ENCODE results near the gene FLT3LG. TPM values are rescaled to one million over a fixed set of nuclear protein-coding genes. Genes with fewer than 3 reads are reported as not detected.
A peak's percentile ranks its signal among the peaks of the same experiment; 100 is the strongest.
"Not testable (repeated sequence)": the region's sequence is repeated elsewhere in the genome, so short reads cannot be mapped to it uniquely, and the experiment has no call there.

Gene FLT3LG
- total RNA-seq, 4 donors from 2014 or later: 3.7 to 19.4 (median 4.1) TPM; not detected in 1

- Histone ChIP-seq H3K9me3 (no peaks in the 10 kb centered on the region), H3K27me3 (no peaks in the 10 kb centered on the region), H3K36me3 (no peaks in the 10 kb centered on the region), H3K4me3 (peak overlapping the region; percentile 45 to 56), H3K4me1 (peaks cover 0 to 6% of the 10 kb centered on the region in 2 donors), H3K27ac (peak overlapping the region; percentile 79 to 84)
- intact Hi-C loops (cut with DNase I; ENCODE audit: low total_unique reads): no loop called here
- TF ChIP-seq, protein P1, sequence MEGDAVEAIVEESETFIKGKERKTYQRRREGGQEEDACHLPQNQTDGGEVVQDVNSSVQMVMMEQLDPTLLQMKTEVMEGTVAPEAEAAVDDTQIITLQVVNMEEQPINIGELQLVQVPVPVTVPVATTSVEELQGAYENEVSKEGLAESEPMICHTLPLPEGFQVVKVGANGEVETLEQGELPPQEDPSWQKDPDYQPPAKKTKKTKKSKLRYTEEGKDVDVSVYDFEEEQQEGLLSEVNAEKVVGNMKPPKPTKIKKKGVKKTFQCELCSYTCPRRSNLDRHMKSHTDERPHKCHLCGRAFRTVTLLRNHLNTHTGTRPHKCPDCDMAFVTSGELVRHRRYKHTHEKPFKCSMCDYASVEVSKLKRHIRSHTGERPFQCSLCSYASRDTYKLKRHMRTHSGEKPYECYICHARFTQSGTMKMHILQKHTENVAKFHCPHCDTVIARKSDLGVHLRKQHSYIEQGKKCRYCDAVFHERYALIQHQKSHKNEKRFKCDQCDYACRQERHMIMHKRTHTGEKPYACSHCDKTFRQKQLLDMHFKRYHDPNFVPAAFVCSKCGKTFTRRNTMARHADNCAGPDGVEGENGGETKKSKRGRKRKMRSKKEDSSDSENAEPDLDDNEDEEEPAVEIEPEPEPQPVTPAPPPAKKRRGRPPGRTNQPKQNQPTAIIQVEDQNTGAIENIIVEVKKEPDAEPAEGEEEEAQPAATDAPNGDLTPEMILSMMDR (IDR thresholded peaks at IDR 0.05): no peak
- no peak for TF ChIP-seq POLR2A (IDR thresholded peaks at IDR 0.05)
- DNase-seq: peak; percentile 95
Measured at GRCh38 chr19:49442771-49443365, 31.1 kb upstream of the FLT3LG start.

DNA sequence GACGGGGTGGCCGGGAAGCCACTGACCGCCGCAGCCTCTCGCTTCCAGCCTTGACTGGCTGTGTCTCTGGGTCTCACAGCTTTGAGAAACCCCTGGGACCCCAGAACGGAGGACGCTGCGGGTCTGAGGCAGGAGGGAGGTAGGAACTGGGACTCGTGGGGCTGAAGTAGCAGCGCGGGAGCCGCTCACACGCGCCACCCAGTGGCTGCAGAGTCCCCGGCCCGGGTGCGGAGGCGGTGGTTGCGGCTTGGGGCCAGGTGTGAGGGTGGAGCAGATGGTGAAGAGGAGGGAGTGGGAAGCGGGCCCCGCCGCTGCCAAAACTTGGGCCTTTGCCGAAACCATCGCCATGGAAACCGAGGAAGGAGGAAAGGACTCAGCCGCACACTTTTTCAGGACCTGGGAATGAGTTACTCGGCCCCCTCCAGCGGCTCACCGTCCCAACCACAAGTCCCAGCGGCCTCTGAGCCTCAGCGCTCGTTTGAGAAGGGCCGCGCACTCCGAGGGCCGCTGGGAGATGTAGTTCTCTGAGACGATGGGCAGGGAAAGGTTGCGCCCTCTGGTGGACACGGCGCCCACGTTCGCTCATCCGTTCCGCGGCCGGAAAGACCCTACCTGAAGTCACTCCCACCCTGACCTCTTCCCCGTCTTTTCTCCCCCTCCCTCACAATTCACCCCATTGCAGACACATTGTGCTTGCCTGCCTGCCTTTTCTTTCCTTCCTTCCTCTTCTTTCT is 30.5 kb upstream of the FLT3LG start:
- intact Hi-C loops (cut with DNase I; ENCODE audit: low total_unique reads): no loop called here
- TF ChIP-seq POLR2A (IDR thresholded peaks at IDR 0.05): peak in 1 of 2 donors; percentile 10
- TF ChIP-seq, protein P1 (IDR thresholded peaks at IDR 0.05): peak; percentile 71 to 84 (median 82)
- Histone ChIP-seq H3K9me3 (no peaks in the 10 kb centered on the region), H3K4me1 (peaks cover 0 to 6% of the 10 kb centered on the region in 2 donors), H3K4me3 (peak overlapping the region; percentile 45 to 56), H3K27me3 (no peaks in the 10 kb centered on the region), H3K27ac (peak overlapping the region; percentile 79 to 84), H3K36me3 (no peaks in the 10 kb centered on the region)
- DNase-seq: peak; percentile 96

DNA sequence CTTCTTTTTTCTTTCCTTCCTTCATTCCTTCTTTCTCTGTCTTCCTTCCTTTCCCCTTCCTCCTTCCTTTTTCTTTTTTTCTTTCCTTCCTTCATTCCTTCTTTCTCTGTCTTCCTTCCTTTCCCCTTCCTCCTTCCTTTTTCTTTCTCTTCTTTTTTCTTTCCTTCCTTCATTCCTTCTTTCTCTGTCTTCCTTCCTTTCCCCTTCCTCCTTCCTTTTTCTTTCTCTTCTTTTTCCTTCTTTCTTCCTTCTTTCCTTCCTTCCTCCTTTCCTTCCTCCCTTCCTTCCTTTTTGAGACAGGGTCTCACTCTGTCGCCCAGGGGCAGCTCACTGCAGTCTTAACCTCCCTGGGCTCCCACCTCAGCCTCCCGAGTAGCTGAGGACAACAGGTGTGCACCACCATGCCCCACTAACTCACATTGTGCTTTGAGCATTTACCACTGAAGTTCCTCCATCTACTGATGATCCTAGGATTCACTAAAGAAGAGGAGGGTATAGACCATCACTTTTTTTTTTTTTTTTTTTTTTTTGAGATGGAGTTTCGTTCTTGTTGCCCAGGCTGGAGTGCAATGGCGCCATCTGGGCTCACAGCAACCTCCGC is 29.8 kb upstream of the FLT3LG start:
- H3K27ac ChIP-seq; DNase-seq; intact Hi-C loops (cut with DNase I; ENCODE audit: low total_unique reads); H3K36me3 ChIP-seq; H3K9me3 ChIP-seq; H3K27me3 ChIP-seq; H3K4me3 ChIP-seq; H3K4me1 ChIP-seq: not testable (repeated sequence)

DNA sequence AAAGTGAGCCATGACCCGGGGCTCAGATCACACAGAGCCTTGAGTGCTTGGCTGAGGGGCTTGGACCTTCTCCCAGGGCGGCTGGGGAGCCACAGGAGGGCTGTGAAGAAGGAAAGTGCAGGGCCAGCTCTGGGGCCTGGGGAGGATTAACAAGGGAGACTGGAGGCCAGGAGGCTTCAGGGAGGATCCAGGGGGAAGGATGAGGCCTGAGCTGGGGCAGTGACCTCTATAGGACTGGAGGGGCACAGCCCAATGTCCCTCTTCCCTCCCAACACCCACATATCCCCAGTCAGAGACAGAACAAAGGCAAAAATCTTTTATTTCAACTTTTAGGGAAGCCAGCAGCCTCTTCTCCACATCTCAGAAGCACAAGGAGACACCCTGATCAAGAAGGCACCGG is 28.0 kb upstream of the FLT3LG start:
- H3K27ac ChIP-seq: no peak overlapping the region
- H3K9me3 ChIP-seq: no peaks in the 10 kb centered on the region
- no peak overlapping the region for H3K4me3 ChIP-seq
- TF ChIP-seq, protein P1 (IDR thresholded peaks at IDR 0.05): no peak
- TF ChIP-seq POLR2A (IDR thresholded peaks at IDR 0.05): no peak
- DNase-seq: no peak
- H3K4me1 ChIP-seq: peaks cover 0 to 4% of the 10 kb centered on the region in 2 donors
- intact Hi-C loops (cut with DNase I; ENCODE audit: low total_unique reads): no loop called here
- H3K36me3 ChIP-seq: no peaks in the 10 kb centered on the region
- H3K27me3 ChIP-seq: no peaks in the 10 kb centered on the region

DNA sequence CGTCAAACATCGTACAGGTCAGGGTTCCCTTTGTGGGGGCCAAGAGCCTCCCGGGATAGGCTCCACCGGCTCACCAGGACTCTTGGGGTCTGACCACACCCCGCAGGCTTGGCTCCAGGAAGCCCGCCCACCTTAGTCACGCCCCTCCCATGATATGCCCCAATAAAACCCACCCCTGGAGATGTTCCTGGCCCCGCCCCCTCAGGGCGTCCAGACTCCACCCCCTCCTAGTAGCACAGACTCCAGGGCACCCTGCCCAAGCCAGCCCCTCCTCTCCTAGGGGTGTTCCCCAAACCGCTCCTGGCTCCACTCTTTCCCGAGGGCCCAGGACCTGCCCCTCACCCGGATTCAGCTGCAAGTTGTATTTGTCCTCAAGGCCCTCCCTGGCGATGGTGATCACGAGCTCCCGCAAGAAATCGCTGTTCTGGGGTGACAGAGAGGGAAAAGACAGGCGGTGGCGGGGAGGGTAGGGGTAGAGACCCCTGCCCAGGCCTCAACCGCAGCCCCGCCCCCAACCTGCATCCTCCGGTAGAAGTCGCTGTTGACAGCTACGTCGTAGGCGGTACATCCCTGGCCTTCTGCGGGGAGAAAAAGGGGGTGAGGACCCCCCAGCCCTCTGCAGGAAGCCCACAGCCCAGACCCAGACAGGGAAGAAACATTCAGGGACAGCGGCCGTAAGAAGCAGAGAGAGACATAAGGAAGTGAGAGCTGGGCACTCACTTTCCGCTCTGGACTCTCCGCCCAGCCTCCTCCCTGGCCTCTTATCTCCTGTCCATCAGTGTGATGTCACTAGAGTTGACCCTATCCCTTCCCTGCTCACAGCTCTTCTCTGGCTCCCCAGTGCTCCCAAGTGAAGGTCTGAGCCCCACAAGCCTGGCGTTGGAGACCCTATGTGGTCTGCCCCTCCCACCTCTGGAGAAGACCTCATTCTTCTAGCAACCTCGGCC is 26.3 kb upstream of the FLT3LG start:
- DNase-seq: peak; percentile 42 to 67
- H3K9me3 ChIP-seq: no peaks in the 10 kb centered on the region
- no peaks in the 10 kb centered on the region for H3K4me1 ChIP-seq
- intact Hi-C loops (cut with DNase I; ENCODE audit: low total_unique reads): no loop called here
- H3K27ac ChIP-seq: no peak overlapping the region
- TF ChIP-seq, protein P1 (IDR thresholded peaks at IDR 0.05): no peak
- TF ChIP-seq POLR2A (IDR thresholded peaks at IDR 0.05): no peak
- H3K4me3 ChIP-seq: no peak overlapping the region
- no peaks in the 10 kb centered on the region for H3K36me3 ChIP-seq
- no peaks in the 10 kb centered on the region for H3K27me3 ChIP-seq

All from uterus (tissue), 4 donors.